ENCODE results near the gene ITPRID2.

- TF ChIP-seq CTCF (conservative IDR thresholded peaks at IDR 0.05) (no peak), EZH2 (IDR thresholded peaks at IDR 0.05; ENCODE audit: low read depth) (no peak)
These were observed 87.0 kb downstream of the ITPRID2 start for GRCh38 chr2:181978351-181979150.

All from PC-9 (cell line).